GM12878 (cell line): Measurements from ENCODE around the gene PPP1R13B. TPM values are rescaled to one million over a fixed set of nuclear protein-coding genes. Genes with fewer than 3 reads are reported as not detected.

Experiments
- ATAC-seq: fragments of 200-7000 bp; cut with Tn5 transposase; 3 replicates; pipeline ENCODE4 v1.9.1; 2020; ENCODE audit warnings: mild to moderate bottlenecking, moderate library complexity
- BruUV-seq: library from RNA; stranded (reverse); fragments of 400-500 nt; replicated peaks from 2 replicates; lab custom pipeline; 2021; lab: Mats Ljungman, UMichigan
- CTCF ChIA-PET: fragments of 300-600 bp; sonication (Branson Sonifier 250); formaldehyde crosslinking; extraction: SDS; loops from one replicate; lab custom pipeline; 2021; ENCODE audit warnings: inconsistent platforms; lab: Yijun Ruan, JAX
- POLR2A ChIA-PET: fragments of 350-600 bp; formaldehyde crosslinking; extraction: SDS; loops from one replicate; lab custom pipeline; 2021; ENCODE audit warnings: inconsistent platforms; lab: Charles Lee
- RAD21 ChIA-PET: fragments of 300-600 bp; sonication (Branson Sonifier 250); formaldehyde crosslinking; loops from one replicate; lab custom pipeline; 2023; ENCODE audit warnings: antibody characterized with exemption; ENCODE audit not compliant: unreplicated experiment; lab: Charles Lee
- SMC1A ChIA-PET: fragments of 300-600 bp; sonication (Branson Sonifier 250); formaldehyde crosslinking; loops from one replicate; lab custom pipeline; 2023; ENCODE audit not compliant: unreplicated experiment, uncharacterized antibody; lab: Charles Lee
- DNase-seq: peaks from one replicate; pipeline ENCODE4 v3.0.0-alpha.2; 2011; ENCODE audit warnings: low read depth, low spot score
- FAIRE-seq: peaks from 3 replicates; lab custom pipeline; 2011; peaks lifted over from hg19 to GRCh38; lab: Jason Lieb, UNC
- H2AFZ ChIP-seq: 2 replicates; pipeline ENCODE4 v1.6.0; 2011; ENCODE audit warnings: low read depth, low read length, control low read depth; ENCODE audit not compliant: control insufficient read depth
- H3K27ac ChIP-seq: 2 replicates; pipeline ENCODE4 v1.5.1; 2011; ENCODE audit warnings: control low read depth; ENCODE audit not compliant: control insufficient read depth, insufficient read depth
- H3K27me3 ChIP-seq, 2 experiments: replicated peaks in 1 of 2; 2 replicates each; pipeline versions ENCODE4 v1.6.0 to v1.6.1; 2011; ENCODE audit warnings: low read length in 1 of 2; ENCODE audit not compliant: control insufficient read depth in 2 of 2, insufficient read depth in 2 of 2
- H3K36me3 ChIP-seq, 2 experiments: 2 replicates each; pipeline ENCODE4 v1.5.1; 2011; ENCODE audit warnings: low read length in 1 of 2; ENCODE audit not compliant: control insufficient read depth in 2 of 2, insufficient read depth in 2 of 2
- H3K4me1 ChIP-seq: 2 replicates; pipeline ENCODE4 v1.6.1; 2011; ENCODE audit warnings: mild to moderate bottlenecking, low read length, moderate library complexity, mixed read lengths; ENCODE audit not compliant: control insufficient read depth, insufficient read depth
- H3K4me2 ChIP-seq: 2 replicates; pipeline ENCODE4 v1.6.0; 2011; ENCODE audit warnings: control low read depth; ENCODE audit not compliant: control insufficient read depth, insufficient read depth
- H3K4me3 ChIP-seq: fragments of 200-600 bp; sonication (generic); 2 replicates; pipeline ENCODE4 v1.5.1; 2016
- H3K79me2 ChIP-seq: 2 replicates; pipeline ENCODE4 v1.6.0; 2011; ENCODE audit warnings: low read length; ENCODE audit not compliant: control insufficient read depth, insufficient read depth
- H3K9ac ChIP-seq: 2 replicates; pipeline ENCODE4 v1.8.0; 2011; ENCODE audit warnings: low read length, control low read depth, mixed read lengths; ENCODE audit not compliant: control insufficient read depth, insufficient read depth
- H3K9me3 ChIP-seq: replicated peaks from 3 replicates; pipeline ENCODE4 v1.5.1; 2011; ENCODE audit warnings: mild to moderate bottlenecking, low read length; ENCODE audit not compliant: control insufficient read depth, insufficient read depth
- H4K20me1 ChIP-seq: 2 replicates; pipeline ENCODE4 v1.6.0; 2011; ENCODE audit not compliant: control insufficient read depth, insufficient read depth
- CBX3 ChIP-seq: fragments of 200-600 bp; sonication (generic); IDR thresholded peaks from 2 replicates; pipeline ENCODE4 v1.6.1; 2016; ENCODE audit warnings: low read depth, borderline replicate concordance
- CHD1 ChIP-seq: IDR thresholded peaks from 2 replicates; pipeline ENCODE4 v1.6.1; 2012; ENCODE audit warnings: low read depth, low read length, improper control_type of control experiment
- E4F1 ChIP-seq: fragments of 450-650 bp; IDR thresholded peaks from 2 replicates; pipeline ENCODE4 v1.6.1; 2018; ENCODE audit warnings: borderline replicate concordance, mild to moderate bottlenecking; ENCODE audit not compliant: partially characterized antibody
- EED ChIP-seq: sonication (generic); IDR thresholded peaks from 2 replicates; pipeline ENCODE4 v1.6.1; 2016; ENCODE audit warnings: antibody characterized with exemption, low read depth
- EGR1 ChIP-seq, 2 experiments: IDR thresholded peaks; 1 replicate in 1 of 2; 2 replicates in 1 of 2; pipeline ENCODE4 v1.6.1; 2011 to 2012; ENCODE audit warnings: low read depth in 2 of 2, low read length in 2 of 2, borderline replicate concordance in 1 of 2, mild to moderate bottlenecking in 1 of 2, moderate library complexity in 1 of 2
- RELA ChIP-seq: fragments of 450-650 bp; IDR thresholded peaks from 2 replicates; pipeline ENCODE4 v1.8.0; 2014; ENCODE audit warnings: borderline replicate concordance; ENCODE audit not compliant: partially characterized antibody
- RELB ChIP-seq: fragments of 450-650 bp; IDR thresholded peaks from 2 replicates; pipeline ENCODE4 v1.6.1; 2017; ENCODE audit warnings: low read depth, mild to moderate bottlenecking, moderate library complexity
- SMAD5 ChIP-seq: IDR thresholded peaks from 2 replicates; pipeline ENCODE4 v1.6.1; 2016; ENCODE audit warnings: antibody characterized with exemption, low read depth
- SMARCA5 ChIP-seq: fragments of 450-650 bp; IDR thresholded peaks from 2 replicates; pipeline ENCODE4 v1.6.1; 2017; ENCODE audit warnings: mild to moderate bottlenecking
- STAT3 ChIP-seq: IDR thresholded peaks from 2 replicates; pipeline ENCODE4 v1.6.1; 2011; ENCODE audit warnings: low read depth, low read length, improper control_type of control experiment
- YY1 ChIP-seq: IDR thresholded peaks from 2 replicates; pipeline ENCODE4 v1.6.1; 2011; ENCODE audit warnings: low read depth, mild to moderate bottlenecking, low read length
- ZBED1 ChIP-seq: IDR thresholded peaks from 2 replicates; pipeline ENCODE4 v1.6.1; 2016; ENCODE audit warnings: borderline replicate concordance
- ZNF687 ChIP-seq: fragments of 450-650 bp; IDR thresholded peaks from 2 replicates; pipeline ENCODE4 v1.6.1; 2017; ENCODE audit warnings: mild to moderate bottlenecking, moderate library complexity
- WGBS: methylation state at CpG from one replicate; pipeline ENCODE4 v1.1.6; 2016; ENCODE audit warnings: low lambda C conversion rate; ENCODE audit not compliant: insufficient replicate concordance, insufficient coverage; ENCODE audit errors: missing lambda C conversion rate; 5-methylcytosine and 5-hydroxymethylcytosine counted together
- in situ Hi-C: fragments of 300-500 bp; cut with MboI; formaldehyde crosslinking; loops from 9 replicates; pipeline ENCODE4 v1.14.3; 2018; ENCODE audit warnings: mixed read lengths
- intact Hi-C: fragments of 100-400 bp; cut with micrococcal nuclease; formaldehyde crosslinking; loops from one replicate; pipeline ENCODE4 v1.14.2; 2022; ENCODE audit not compliant: unreplicated experiment
- polyA plus RNA-seq, 11 experiments: library from polyadenylated mRNA; depleted of rRNA in 4 of 11; unstranded in 6 of 11; stranded (reverse) in 5 of 11; fragments of >200 nt; fragmentation: Nextera tagmentation in 4 of 11; fragmentation: Illumina TruSeq in 1 of 11; extraction: Ambion mirVana in 4 of 11; extraction: Trizol in 1 of 11; gene quantifications; 1 replicate in 1 of 11; 2 replicates in 10 of 11; pipeline versions ENCODE4 v1.2.1 to v1.2.3, GENCODE V29; 2011 to 2016; ENCODE audit warnings: inconsistent platforms in 2 of 11, missing spikeins in 2 of 11, low read depth in 1 of 11
- total RNA-seq, 4 experiments: library from RNA; depleted of rRNA in 3 of 4; stranded (reverse); fragments of >200 nt in 3 of 4; fragmentation: Illumina TruSeq in 1 of 4; extraction: Trizol in 1 of 4; gene quantifications; 2 replicates each; pipeline versions ENCODE4 v1.2.1 to v1.2.3, GENCODE V29; 2013 to 2021

The PPP1R13B gene
- total and polyA plus RNA-seq, 10 of the 15 experiments (the other 5 are each of a cell fraction or from before 2014, with no cell fraction given), result 0.16 to 8.1 (median 3.2) TPM

GRCh38 chr14:103696070-103696402 lies 151.3 kb downstream of the PPP1R13B start (continued):
- no peak for TF ChIP-seq ZNF687

GRCh38 chr14:103695296-103696069 lies 151.9 kb downstream of the PPP1R13B start:
- FAIRE-seq (no peak), DNase-seq (no peak), ATAC-seq (no peak)
- ChIA-PET POLR2A (interaction anchor here (0.6 kb wide), 1 partner anchor 31 kb away, joined by 3 read pairs; no protein-coding TSS in a partner anchor), SMC1A (no interaction called here), RAD21 (interaction anchor here (0.6 kb wide), 1 partner anchor 24 kb away, joined by 3 read pairs; no protein-coding TSS in a partner anchor), CTCF (no interaction called here)
- no peaks in the 10 kb centered on the region for H3K9me3 ChIP-seq
- BruUV-seq, result no TSS peak
- H3K4me3 ChIP-seq, result no peak overlapping the region
- in situ Hi-C loops, result no loop called here
- H3K4me1 ChIP-seq, result peaks cover 18% of the 10 kb centered on the region
- H3K79me2 ChIP-seq, result peaks cover under 1% of the 10 kb centered on the region
- H2AFZ ChIP-seq, result no peak overlapping the region
- no peak overlapping the region for H3K27ac ChIP-seq
- H3K36me3 ChIP-seq, result peaks cover 11 to 25% of the 10 kb centered on the region in 2 experiments; a peak in 3 of 4 replicates
- H3K27me3 ChIP-seq, result no peaks in the 10 kb centered on the region
- no peak overlapping the region for H3K9ac ChIP-seq
- WGBS, result 86% methylated on average over 12 of the region's 14 CpGs
- no peaks in the 10 kb centered on the region for H4K20me1 ChIP-seq
- H3K4me2 ChIP-seq, result no peak overlapping the region
- intact Hi-C loops, result no loop called here
- TF ChIP-seq YY1, result no peak
- no peak for TF ChIP-seq SMARCA5
- TF ChIP-seq CHD1, result no peak
- TF ChIP-seq ZBED1, result no peak
- TF ChIP-seq EGR1 (IDR thresholded peaks at IDR 0.05; ENCODE audit: borderline replicate concordance in 1 of 2, low read depth in 2 of 2, low read length in 2 of 2), result no peak
- no peak for TF ChIP-seq EED
- no peak for TF ChIP-seq CBX3
- TF ChIP-seq STAT3, result no peak
- TF ChIP-seq RELA, result no peak
- no peak for TF ChIP-seq SMAD5
- TF ChIP-seq E4F1, result no peak
- no peak for TF ChIP-seq RELB
